Measurements from ENCODE around the gene PRG3.

- no peak for TF ChIP-seq MAX (CRISPR knock-in tag; IDR thresholded peaks at IDR 0.05)
- TF ChIP-seq FOXJ3 (CRISPR knock-in tag; IDR thresholded peaks at IDR 0.05; ENCODE audit: borderline replicate concordance) = no peak
- TF ChIP-seq CTCF (IDR thresholded peaks at IDR 0.05) = no peak
- TF ChIP-seq AFF4 (CRISPR knock-in tag; IDR thresholded peaks at IDR 0.05; ENCODE audit: borderline replicate concordance) = no peak
- no peak for TF ChIP-seq NFE2L1 (CRISPR knock-in tag; IDR thresholded peaks at IDR 0.05)
- no peak for TF ChIP-seq E2F1 (CRISPR knock-in tag; IDR thresholded peaks at IDR 0.05)
- TF ChIP-seq NR1H2 (CRISPR knock-in tag; IDR thresholded peaks at IDR 0.05) = no peak
- TF ChIP-seq ZNF425 (CRISPR knock-in tag; conservative IDR thresholded peaks at IDR 0.05) = no peak
- TF ChIP-seq E2F4 (CRISPR knock-in tag; IDR thresholded peaks at IDR 0.05; ENCODE audit: borderline replicate concordance, low read depth) = no peak
- no peak for TF ChIP-seq ATF1 (CRISPR knock-in tag; IDR thresholded peaks at IDR 0.05)
- TF ChIP-seq JUN (CRISPR knock-in tag; IDR thresholded peaks at IDR 0.05) = no peak
- TF ChIP-seq ATF6 (CRISPR knock-in tag; IDR thresholded peaks at IDR 0.05) = no peak
- TF ChIP-seq FOXP4 (CRISPR knock-in tag; IDR thresholded peaks at IDR 0.05) = no peak
Observed at GRCh38 chr11:57416436-57416835, 35.5 kb upstream of the PRG3 start.

All from WTC11 (cell line).